SHP77 (cell line): ENCODE measurements around the gene FNDC3B.

ENCODE experiments used
- DNase-seq, 2 experiments: peaks; one replicate each; lab custom pipeline; 2025; lab: John Stamatoyannopoulos, UW

FNDC3B gene

GRCh38 chr3:172260381-172260780, 221.0 kb downstream of the FNDC3B start:
- no peak for DNase-seq

- DNase-seq: no peak
Observed at GRCh38 chr3:172261054-172261453, 221.7 kb downstream of the FNDC3B start.

- no peak for DNase-seq
Observed at GRCh38 chr3:172262991-172263608, 223.7 kb downstream of the FNDC3B start.

GRCh38 chr3:172263781-172264486, 224.6 kb downstream of the FNDC3B start:
- no peak for DNase-seq

GRCh38 chr3:172266103-172266502, 226.7 kb downstream of the FNDC3B start:
- no peak for DNase-seq

- DNase-seq: no peak
Observed at GRCh38 chr3:172268425-172268824, 229.0 kb downstream of the FNDC3B start.

- DNase-seq: no peak
Observed at GRCh38 chr3:172268868-172269267, 229.5 kb downstream of the FNDC3B start.

GRCh38 chr3:172270557-172271166, 231.3 kb downstream of the FNDC3B start:
- no peak for DNase-seq

- no peak for DNase-seq
Observed at GRCh38 chr3:172271386-172271976, 232.1 kb downstream of the FNDC3B start.

- no peak for DNase-seq
Observed at GRCh38 chr3:172272698-172273097, 233.3 kb downstream of the FNDC3B start.

- DNase-seq: no peak
Observed at GRCh38 chr3:172273378-172273777, 234.0 kb downstream of the FNDC3B start.

- DNase-seq: no peak
Observed at GRCh38 chr3:172274906-172275305, 235.5 kb downstream of the FNDC3B start.

GRCh38 chr3:172275586-172275985, 236.2 kb downstream of the FNDC3B start:
- no peak for DNase-seq

- DNase-seq: no peak
Observed at GRCh38 chr3:172276103-172276502, 236.7 kb downstream of the FNDC3B start.

GRCh38 chr3:172277151-172277652, 237.8 kb downstream of the FNDC3B start:
- no peak for DNase-seq

- DNase-seq: no peak
Observed at GRCh38 chr3:172279191-172279640, 239.8 kb downstream of the FNDC3B start.

- no peak for DNase-seq
Observed at GRCh38 chr3:172279974-172280373, 240.6 kb downstream of the FNDC3B start.

GRCh38 chr3:172280406-172281051, 241.2 kb downstream of the FNDC3B start:
- DNase-seq: no peak

GRCh38 chr3:172281884-172282283, 242.5 kb downstream of the FNDC3B start:
- no peak for DNase-seq

GRCh38 chr3:172282850-172283249, 243.5 kb downstream of the FNDC3B start:
- DNase-seq: no peak

- DNase-seq: no peak
Observed at GRCh38 chr3:172283841-172284357, 244.5 kb downstream of the FNDC3B start.

- DNase-seq: no peak
Observed at GRCh38 chr3:172285844-172286243, 246.5 kb downstream of the FNDC3B start.
